GM21367 (cell line): ENCODE data around the gene SH3PXD2B.
"Not testable (repeated sequence)": the region's sequence is repeated elsewhere in the genome, so short reads cannot be mapped to it uniquely, and the experiment has no call there.

Experiments used
- ATAC-seq: cut with Tn5 transposase; IDR thresholded peaks from one replicate; pipeline ENCODE4 v1.9.1; 2021; ENCODE audit not compliant: unreplicated experiment

Gene SH3PXD2B

DNA sequence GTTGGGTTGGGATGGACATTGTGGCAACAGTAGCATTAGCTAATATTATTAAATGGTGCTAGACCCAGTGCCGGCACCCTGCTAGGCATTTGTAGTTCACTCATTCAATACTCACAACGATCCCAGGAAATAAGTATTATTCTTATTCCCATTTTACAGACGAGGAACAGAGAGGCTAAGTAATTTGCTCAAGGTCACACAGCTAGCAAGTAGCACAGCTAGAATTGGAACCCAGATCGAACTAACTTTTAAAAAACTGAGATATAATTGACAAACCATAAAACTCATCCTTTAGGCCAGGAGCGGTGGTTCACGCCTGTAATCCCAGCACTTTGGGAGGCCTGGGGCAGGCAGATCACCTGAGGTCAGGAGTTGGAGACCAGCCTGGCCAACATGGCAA is 79.5 kb downstream of the SH3PXD2B start:
- ATAC-seq: no peak

DNA sequence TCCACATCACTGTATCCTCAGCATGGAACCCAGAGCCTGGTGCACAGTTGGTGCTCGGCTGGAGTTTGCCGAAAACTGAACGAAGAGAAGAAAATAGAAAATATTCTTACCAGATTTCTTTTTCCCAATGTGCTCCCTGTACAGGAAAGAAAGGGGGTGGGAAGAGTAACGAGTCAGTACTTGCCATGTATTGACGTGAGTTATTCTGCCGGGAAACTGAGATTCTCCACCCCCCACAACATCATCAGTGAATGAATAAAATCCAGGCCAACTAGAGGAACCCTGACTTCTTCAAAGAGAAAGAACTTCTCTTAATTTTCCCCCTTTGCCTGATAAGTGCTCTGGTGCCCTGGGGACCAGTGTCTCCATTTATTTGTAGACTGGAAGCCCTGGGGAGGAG is 80.6 kb downstream of the SH3PXD2B start:
- no peak for ATAC-seq

GRCh38 chr5:172371684-172372083 is 82.6 kb downstream of the SH3PXD2B start:
- no peak for ATAC-seq

DNA sequence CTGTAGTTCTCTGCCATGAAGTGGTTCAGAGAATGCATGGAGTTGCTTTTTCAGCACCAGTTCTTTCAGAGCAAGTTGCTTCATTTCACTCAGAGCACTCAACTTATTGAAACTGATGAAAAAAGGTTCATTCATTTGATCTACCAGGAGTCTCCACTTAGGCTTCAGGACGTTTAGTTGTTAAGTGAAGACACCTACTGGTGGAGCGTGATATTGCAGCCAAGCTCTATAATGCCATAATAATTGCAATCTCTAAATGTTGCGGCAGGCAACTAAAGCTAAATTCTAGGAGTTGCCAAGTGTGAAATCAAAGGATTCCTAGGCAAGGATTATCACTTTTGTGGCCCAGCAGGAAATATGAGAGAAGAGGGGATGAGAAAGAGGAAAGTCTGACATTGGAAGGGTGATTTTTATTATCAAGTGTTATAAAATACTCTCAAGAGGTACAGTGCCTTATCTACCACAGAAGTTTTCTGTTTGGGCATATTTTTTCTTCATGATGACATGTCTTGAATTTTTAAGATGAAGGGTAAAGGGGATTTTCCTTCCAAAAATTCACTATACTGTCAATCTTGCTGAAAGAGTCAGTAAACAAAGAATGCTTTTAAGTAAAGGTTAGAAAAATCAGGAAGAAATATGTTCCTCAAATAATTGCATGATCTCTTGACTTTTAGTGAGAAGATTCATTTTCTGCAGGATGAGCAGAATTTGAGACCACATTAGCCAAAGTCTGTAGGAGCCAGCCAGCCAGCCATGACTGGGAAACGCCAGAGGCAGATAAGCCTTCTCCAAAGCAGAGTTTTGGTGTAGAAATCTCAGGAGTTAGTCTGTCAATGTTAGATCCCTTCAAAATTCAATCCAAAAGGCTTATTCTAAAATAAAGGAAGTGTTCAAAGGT is 83.4 kb downstream of the SH3PXD2B start:
- no peak for ATAC-seq

DNA sequence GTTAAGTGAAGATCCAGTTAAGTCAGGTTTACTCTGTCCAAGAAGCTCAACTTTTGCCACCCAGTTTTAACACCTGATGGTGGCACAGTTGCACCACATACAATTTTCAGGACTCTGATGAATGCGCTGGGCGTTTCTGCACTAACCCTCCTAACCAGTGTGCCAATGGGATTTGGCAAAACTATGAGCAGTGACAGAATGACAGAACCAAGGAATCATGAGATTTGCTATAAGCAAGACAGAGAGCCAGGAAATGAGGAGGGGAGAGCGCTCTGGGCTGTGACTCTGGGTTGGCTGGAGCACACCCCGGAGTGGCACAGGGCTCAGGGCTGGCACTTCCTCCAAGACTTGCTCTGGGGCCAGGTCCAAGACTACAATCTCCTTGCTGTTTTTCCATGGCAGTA is 84.1 kb downstream of the SH3PXD2B start:
- no peak for ATAC-seq

DNA sequence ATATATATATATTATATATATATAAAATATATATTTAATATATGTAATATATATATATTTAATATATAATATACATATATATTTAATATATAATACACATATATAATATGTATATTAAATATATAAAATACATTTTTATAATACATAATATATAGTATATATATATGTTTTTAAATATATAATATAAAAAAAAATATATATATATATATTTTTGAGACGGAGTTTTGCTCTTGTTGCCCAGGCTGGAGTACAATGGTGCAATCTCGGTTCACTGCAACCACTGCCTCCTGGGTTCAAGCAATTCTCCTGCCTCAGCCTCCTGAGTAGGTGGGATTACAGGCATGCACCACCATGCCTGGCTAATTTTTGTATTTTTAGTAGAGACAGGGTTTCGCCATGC is 85.6 kb downstream of the SH3PXD2B start:
- ATAC-seq: not testable (repeated sequence)

GRCh38 chr5:172365948-172366608 is 88.2 kb downstream of the SH3PXD2B start:
- ATAC-seq: no peak

DNA sequence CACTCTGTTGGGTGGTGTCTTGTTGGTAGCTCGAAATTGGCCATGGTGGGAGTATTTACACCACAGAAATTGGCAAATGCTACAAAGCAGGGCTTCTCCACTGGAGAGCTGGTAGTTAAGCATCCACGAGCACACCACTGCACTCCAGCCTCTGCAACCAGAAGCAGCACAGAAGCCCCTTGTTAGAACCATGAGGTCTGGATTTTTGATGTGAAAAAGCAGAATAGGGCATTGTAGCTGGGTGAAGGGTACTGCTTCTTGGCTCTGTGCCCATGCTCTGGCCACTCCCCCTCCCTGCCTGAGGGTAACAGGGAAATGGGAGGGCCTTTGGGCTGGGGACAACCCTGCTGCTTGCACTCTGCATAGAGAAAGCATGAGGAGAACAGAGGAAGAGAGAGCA is 89.6 kb downstream of the SH3PXD2B start:
- ATAC-seq: no peak

DNA sequence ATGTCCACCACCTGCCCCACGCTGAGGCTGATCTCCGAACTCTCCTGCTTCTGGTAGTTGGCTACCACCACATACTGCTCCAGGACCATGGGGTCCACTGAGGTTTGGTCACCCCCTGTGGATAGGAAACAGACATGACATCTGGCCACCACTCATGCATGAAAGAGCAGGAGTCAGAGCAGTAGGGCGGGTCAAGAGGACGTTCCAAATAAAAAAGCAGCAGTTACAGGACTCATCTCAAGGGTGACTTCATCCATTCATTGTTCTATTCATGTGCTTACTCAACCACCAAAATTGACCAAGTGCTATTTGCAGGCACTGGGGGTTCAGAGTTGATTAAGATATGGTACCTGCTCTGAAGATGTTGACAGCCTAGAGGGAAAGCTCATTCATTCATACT is 91.6 kb downstream of the SH3PXD2B start:
- ATAC-seq: no peak

DNA sequence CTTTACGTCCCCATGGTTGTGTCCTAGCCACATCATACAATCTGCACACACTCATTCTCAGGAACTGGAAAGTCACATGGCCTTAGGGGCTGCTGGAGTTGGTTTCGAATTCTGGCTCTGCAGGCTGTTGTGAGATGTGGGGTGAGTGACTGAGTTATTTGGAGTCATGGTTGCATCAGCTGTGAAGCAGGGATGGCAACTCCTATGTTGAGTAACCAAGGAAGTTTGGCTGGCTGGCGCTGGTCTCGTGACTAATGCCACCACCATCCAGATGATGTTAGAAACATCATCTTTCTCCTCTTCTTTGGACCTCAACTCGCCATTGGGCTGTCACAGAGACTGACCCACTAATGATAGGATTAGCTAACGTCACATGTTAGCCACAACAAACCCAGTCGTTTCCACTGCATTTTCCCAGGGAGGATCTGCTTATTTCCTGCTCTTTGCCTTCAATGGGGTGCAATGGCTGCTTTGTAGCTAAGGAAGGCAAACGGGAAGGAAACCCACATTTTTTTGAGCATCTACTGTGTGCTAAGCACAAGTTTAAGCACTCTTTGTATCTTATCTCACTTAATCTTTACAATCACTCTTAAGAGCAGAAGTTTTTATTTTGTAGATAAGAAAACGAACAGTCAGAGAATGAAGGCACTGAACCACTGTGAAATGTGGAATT is 92.6 kb downstream of the SH3PXD2B start:
- no peak for ATAC-seq

GRCh38 chr5:172358345-172358744 is 96.0 kb downstream of the SH3PXD2B start:
- ATAC-seq: no peak

- no peak for ATAC-seq
These were observed 97.8 kb downstream of the SH3PXD2B start for GRCh38 chr5:172356527-172356926.

DNA sequence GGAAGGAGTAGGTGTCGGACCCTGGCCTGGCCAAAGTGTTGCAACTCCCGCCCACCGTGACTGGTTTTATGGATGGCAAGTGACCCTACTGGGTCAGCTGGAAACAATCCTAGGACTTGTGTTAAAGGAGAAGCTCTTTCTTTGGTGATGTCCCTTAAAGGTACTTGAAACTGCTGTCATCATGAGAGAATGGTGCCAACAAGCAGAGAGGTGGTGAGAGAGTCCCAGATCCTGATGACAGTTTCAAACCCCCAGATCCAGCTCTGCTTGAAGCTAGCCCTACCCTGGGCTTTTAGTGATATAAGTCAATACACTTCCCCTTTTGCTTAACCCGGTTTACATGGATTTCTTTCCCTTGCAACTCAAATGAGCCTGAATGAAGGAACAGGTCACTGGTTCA is 98.3 kb downstream of the SH3PXD2B start:
- ATAC-seq: no peak

- ATAC-seq: no peak
These were observed 100.5 kb downstream of the SH3PXD2B start for GRCh38 chr5:172353846-172354245.

DNA sequence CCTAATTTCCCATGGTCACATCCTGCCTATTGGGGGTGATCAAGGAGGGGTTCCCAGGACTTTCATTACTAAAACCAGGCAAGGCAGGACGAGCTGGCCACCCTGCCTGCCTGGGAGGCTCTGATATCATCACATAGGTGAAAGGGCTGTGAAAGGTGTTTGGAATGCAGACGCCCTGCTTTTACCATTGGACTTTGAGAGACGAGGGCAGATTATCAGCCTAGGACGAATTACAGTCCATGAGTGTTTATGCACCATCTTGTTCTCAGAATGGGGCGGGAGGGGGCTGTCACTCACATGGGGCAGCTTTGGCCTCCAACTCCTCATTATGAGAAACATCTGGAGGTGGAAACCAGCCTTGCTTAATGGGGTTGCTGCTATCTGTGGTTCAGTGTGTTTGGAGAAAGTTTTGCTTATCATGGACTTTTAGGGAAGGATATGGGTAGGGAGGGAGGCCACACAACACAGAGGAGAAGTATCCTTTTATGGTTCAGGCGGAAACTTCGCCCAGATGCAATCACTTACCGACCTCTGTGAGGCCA is 101.0 kb downstream of the SH3PXD2B start:
- no peak for ATAC-seq

GRCh38 chr5:172352526-172352925 is 101.8 kb downstream of the SH3PXD2B start:
- not testable (repeated sequence) for ATAC-seq

DNA sequence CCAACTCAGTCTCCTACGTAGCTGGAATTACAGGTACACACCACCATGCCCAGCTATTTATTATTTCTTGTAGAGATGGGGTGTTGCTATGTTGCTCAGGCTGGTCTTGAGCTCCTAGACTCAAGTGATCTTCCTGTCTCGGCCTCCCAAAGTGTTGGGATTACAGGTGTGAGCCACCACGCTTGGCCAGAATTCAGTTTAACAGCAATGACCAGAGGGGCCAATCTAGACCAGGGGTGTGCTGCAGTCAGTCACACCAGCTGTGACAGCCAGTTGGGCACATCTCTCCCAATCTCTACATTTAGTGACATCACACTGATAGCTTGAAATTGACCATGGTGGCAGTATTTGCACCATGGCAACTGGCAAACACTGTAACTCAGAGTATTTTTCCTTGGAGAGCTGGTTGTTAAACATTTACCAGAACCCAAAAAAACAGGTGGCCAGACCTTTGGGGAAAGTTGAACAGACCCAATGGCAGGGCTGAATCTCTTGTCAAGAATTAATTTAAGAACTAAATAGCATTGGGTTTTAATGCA is 103.0 kb downstream of the SH3PXD2B start:
- ATAC-seq: no peak

DNA sequence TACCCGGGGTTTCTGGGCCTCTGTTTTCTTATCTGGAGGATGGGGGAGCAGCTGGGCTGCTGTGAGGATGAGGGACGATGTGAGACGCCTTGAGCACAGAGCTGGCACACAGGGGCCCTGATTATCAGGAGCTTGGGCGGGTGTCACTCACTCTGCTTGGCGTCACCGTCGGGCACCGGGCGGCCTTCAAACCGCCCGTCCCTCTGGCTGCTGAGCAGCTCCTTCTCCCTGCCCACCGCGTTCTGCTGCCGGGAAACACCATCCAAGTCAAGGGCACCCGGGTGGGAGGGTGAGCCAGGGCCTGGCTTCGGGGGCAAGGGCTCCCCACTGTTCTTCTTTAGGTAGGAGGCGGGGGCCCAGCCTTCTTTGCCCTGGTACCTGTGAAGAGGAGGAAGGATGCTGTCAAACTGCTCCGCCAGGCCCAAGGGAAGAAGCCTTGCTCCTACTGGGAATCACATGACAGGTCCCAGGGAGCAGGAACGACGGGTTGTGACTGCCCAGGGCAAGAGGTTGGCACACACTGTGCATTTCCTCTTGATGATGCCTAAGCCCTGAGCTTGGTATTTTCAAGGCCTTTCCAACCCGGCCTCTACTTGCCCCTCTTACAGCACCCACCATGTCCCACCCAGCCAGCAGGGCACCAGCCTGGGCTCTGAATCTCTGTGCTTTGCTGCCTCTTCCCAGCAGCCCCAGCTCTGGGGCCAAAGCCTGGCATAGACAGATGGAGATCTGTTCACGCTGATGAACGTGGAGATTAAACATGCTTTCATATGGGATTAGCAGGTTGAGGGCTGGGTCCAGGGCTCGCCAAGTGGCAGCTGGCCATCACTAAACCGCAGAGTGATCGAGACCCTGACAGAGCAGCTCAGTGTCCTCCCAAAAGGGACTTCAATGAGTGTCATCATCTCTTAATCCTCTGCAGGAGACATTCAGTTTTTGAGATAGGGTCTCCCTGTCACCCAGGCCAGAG is 103.8 kb downstream of the SH3PXD2B start:
- no peak for ATAC-seq

- ATAC-seq: not testable (repeated sequence)
These were observed 105.6 kb downstream of the SH3PXD2B start for GRCh38 chr5:172348733-172349132.

DNA sequence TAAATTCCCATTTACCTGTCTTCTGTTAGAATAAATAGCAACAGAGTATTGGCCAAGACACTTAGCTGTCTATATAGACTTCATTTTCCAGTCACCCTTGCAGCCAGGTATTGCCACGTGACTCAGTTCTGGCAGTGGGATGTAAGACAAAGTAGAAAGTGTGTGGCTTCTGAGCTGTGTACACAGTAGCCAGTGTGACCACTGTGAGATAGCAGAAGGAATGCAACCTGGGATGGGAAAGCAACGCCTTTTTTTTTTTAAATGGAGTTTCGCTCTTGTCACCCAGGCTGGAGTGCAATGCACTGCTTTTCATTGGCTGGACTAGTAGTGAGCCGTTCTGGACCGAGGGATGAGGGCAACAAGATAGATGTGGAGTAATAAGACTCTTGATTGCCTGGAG is 106.2 kb downstream of the SH3PXD2B start:
- ATAC-seq: no peak
